ENCODE results near the gene TMEM18. TPM values are rescaled to one million over a fixed set of nuclear protein-coding genes. Genes with fewer than 3 reads are reported as not detected.

TMEM18 gene
- total RNA-seq, 1 donor from 2014 or later: 23.3 TPM

DNA sequence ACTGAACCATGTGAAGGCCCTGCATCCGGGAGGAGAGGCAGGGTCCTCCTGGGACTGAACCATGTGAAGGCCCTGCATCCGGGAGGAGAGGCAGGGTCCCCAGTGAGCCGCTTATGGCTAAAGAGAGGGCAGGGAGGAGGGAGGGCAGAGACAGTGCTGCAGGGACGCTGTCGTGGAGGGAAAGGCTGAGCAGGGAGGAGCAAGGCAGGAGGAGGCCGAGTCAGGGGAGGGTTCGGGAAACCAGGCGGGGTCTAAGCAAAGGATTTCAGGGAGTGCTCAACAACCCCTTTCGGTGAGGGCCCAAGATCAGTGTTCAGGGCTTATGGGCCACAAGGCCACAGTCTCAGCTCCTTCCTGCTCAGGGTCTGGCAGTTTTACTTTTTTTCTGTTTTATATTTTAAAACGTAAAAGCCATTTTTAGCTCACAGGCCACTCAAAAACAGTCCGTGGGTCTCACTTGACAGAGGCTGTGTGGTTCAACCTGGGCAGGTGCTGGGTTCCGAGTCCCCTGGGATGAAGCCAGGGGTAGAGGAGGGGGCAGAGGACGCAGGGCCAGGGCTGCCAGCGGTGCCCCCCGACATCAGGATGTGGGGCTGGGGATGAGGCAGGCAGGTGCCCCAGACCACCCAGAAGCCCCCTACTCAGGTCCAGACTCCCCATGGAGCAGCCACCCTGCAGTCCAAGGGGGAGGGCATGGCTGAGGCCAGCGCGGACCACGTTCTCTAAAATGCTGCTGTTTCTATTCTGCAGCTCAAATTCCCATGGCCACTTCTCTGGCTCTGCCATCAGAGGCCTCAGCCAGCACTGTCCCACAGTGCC, 5.2 kb downstream of the TMEM18 start:
- peaks cover 67% of the 10 kb centered on the region for H3K36me3 ChIP-seq

DNA sequence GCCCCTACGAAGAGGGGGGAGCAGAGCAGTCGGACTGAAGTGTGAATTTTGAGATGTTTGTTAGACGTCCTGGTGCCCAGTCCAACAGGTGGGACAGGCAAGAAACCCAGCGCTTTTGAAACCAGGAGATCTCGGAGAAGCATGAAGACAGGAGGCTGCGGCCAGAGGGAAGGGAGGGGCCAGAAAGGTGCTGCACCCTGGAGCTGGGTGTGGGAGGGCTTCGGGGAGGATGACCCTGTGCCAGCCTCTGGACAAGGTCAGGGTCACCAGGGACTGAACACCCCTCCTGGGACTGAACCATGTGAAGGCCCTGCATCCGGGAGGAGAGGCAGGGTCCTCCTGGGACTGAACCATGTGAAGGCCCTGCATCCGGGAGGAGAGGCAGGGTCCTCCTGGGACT, 6.1 kb downstream of the TMEM18 start:
- DNase-seq (no peak), ATAC-seq (no peak)
- Histone ChIP-seq H3K4me3 (no peak overlapping the region), H3K27me3 (ENCODE audit: low read depth) (no peaks in the 10 kb centered on the region), H3K27ac (no peak overlapping the region), H3K36me3 (peaks cover 76% of the 10 kb centered on the region), H3K9me3 (no peaks in the 10 kb centered on the region), H3K4me1 (peaks cover 8% of the 10 kb centered on the region)
- TF ChIP-seq, protein P1, sequence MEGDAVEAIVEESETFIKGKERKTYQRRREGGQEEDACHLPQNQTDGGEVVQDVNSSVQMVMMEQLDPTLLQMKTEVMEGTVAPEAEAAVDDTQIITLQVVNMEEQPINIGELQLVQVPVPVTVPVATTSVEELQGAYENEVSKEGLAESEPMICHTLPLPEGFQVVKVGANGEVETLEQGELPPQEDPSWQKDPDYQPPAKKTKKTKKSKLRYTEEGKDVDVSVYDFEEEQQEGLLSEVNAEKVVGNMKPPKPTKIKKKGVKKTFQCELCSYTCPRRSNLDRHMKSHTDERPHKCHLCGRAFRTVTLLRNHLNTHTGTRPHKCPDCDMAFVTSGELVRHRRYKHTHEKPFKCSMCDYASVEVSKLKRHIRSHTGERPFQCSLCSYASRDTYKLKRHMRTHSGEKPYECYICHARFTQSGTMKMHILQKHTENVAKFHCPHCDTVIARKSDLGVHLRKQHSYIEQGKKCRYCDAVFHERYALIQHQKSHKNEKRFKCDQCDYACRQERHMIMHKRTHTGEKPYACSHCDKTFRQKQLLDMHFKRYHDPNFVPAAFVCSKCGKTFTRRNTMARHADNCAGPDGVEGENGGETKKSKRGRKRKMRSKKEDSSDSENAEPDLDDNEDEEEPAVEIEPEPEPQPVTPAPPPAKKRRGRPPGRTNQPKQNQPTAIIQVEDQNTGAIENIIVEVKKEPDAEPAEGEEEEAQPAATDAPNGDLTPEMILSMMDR (IDR thresholded peaks at IDR 0.05): no peak
- intact Hi-C loops (cut with DNase I): no loop called here

More for the DNA sequence above, 5.2 kb downstream of the TMEM18 start:
- no peaks in the 10 kb centered on the region for H3K9me3 ChIP-seq
- TF ChIP-seq, protein P1 (IDR thresholded peaks at IDR 0.05): no peak
- no peak overlapping the region for H3K4me3 ChIP-seq
- no peak for DNase-seq
- no peaks in the 10 kb centered on the region for H3K27me3 ChIP-seq (ENCODE audit: low read depth)
- ATAC-seq: no peak
- H3K27ac ChIP-seq: no peak overlapping the region
- intact Hi-C loops (cut with DNase I): no loop called here
- H3K4me1 ChIP-seq: peaks cover 10% of the 10 kb centered on the region

DNA sequence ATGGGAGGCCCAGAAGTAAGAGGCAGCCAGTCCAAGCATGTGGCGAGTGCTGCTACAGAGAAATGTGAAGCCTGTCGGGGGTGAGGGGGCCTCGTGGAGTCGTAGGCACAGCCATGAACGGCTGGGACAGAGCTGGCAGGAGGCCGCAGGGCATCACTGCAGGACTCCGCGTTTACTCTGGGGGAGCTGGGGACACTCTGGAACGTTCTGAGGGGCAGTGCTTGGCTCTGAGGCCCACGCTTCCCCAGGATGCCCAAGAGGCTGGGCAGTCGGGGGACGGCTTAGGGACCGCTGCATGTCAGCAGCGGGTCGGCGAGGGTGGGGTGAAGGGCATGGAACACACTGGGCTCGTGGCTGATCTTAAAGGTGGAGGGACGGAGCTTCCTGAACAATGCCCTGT, 6.6 kb downstream of the TMEM18 start:
- no peak overlapping the region for H3K4me3 ChIP-seq
- no peaks in the 10 kb centered on the region for H3K27me3 ChIP-seq (ENCODE audit: low read depth)
- H3K36me3 ChIP-seq: peaks cover 78% of the 10 kb centered on the region
- ATAC-seq: no peak
- TF ChIP-seq, protein P1 (IDR thresholded peaks at IDR 0.05): no peak
- no peak overlapping the region for H3K27ac ChIP-seq
- H3K9me3 ChIP-seq: no peaks in the 10 kb centered on the region
- H3K4me1 ChIP-seq: peaks cover 4% of the 10 kb centered on the region
- intact Hi-C loops (cut with DNase I): no loop called here
- no peak for DNase-seq

- peaks cover 71% of the 10 kb centered on the region for H3K36me3 ChIP-seq
- no peaks in the 10 kb centered on the region for H3K4me1 ChIP-seq
- ATAC-seq (no peak), DNase-seq (no peak)
- no peaks in the 10 kb centered on the region for H3K9me3 ChIP-seq
- no peaks in the 10 kb centered on the region for H3K27me3 ChIP-seq (ENCODE audit: low read depth)
- no peak overlapping the region for H3K27ac ChIP-seq
- no peak overlapping the region for H3K4me3 ChIP-seq
- intact Hi-C loops (cut with DNase I): no loop called here
- TF ChIP-seq, protein P1 (IDR thresholded peaks at IDR 0.05): no peak
Measured at GRCh38 chr2:669323-669722, 7.9 kb downstream of the TMEM18 start.

GRCh38 chr2:668000-668398, 9.2 kb downstream of the TMEM18 start:
- DNase-seq (no peak), ATAC-seq (no peak)
- H3K9me3 ChIP-seq: no peaks in the 10 kb centered on the region
- no peak overlapping the region for H3K4me3 ChIP-seq
- H3K4me1 ChIP-seq: no peaks in the 10 kb centered on the region
- intact Hi-C loops (cut with DNase I): no loop called here
- H3K36me3 ChIP-seq: peaks cover 78% of the 10 kb centered on the region
- H3K27ac ChIP-seq: no peak overlapping the region
- TF ChIP-seq, protein P1 (IDR thresholded peaks at IDR 0.05): no peak
- H3K27me3 ChIP-seq (ENCODE audit: low read depth): no peaks in the 10 kb centered on the region
